ENCODE measurements around the gene TNFRSF4.

The TNFRSF4 gene

GRCh38 chr1:1215080-1215676 lies 1.2 kb upstream of the TNFRSF4 start:
- H3K27ac ChIP-seq = no peak overlapping the region
- DNase-seq (ENCODE audit: low read depth, low spot score) = no peak
- H3K9me3 ChIP-seq (ENCODE audit: low read depth, low read length) = no peaks in the 10 kb centered on the region
- H3K9ac ChIP-seq (ENCODE audit: insufficient read length) = no peak overlapping the region
- TF ChIP-seq EZH2 (IDR thresholded peaks at IDR 0.05) (no peak), POLR2AphosphoS5 (IDR thresholded peaks at IDR 0.05; ENCODE audit: borderline replicate concordance, low read depth, low read length) (no peak), FOXP2 (optimal IDR thresholded peaks at IDR 0.05; ENCODE audit: control extremely low read depth, extremely low read length, insufficient read depth) (no peak)
- peaks cover 6% of the 10 kb centered on the region; the same call in 1 of the 2 replicates for H3K36me3 ChIP-seq (ENCODE audit: insufficient read depth, low read length)
- no peak overlapping the region for H3K4me3 ChIP-seq

DNA sequence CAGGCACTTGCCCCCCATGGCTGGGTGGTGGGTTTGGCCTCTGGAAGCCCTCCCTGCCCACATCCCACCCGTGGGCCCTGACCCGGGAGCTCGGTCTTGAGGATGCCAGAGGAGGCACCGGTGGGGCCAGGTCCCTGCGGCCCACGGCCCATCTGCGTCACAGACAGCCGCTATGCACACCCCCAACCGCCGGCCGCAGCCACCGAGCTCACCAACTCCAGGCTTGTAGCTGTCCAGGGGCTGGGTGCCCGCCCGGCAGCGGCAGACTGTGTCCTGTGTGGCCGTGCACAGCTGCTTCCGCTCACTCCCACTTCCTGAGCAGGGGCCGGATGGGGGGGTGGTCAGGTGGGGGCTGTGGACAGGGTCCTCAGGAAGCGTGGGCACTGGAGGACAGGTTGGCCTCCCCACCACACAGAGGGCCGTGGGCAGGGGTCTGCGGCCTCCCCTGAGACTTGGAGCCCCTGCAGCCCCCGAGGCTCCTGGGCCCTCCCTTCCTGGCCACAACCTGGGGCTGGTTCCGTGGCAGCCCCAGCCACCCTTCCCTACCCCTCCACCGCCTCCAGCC lies 1.1 kb downstream of the TNFRSF4 start:
- TF ChIP-seq EZH2 (IDR thresholded peaks at IDR 0.05) (no peak), FOXP2 (optimal IDR thresholded peaks at IDR 0.05; ENCODE audit: control extremely low read depth, extremely low read length, insufficient read depth) (no peak)
- peaks cover 6% of the 10 kb centered on the region; the same call in 1 of the 2 replicates for H3K36me3 ChIP-seq (ENCODE audit: insufficient read depth, low read length)
- no peak overlapping the region for H3K27ac ChIP-seq
- H3K9ac ChIP-seq (ENCODE audit: insufficient read length) = no peak overlapping the region
- H3K4me3 ChIP-seq = no peak overlapping the region
- no peak for DNase-seq (ENCODE audit: low read depth, low spot score)
- no peaks in the 10 kb centered on the region for H3K9me3 ChIP-seq (ENCODE audit: low read depth, low read length)

- H3K4me3 ChIP-seq = no peak overlapping the region
- H3K9ac ChIP-seq (ENCODE audit: insufficient read length) = no peak overlapping the region
- no peaks in the 10 kb centered on the region for H3K9me3 ChIP-seq (ENCODE audit: low read depth, low read length)
- H3K36me3 ChIP-seq (ENCODE audit: insufficient read depth, low read length) = peaks cover 3% of the 10 kb centered on the region; the same call in 1 of the 2 replicates
- no peak for TF ChIP-seq FOXP2 (optimal IDR thresholded peaks at IDR 0.05; ENCODE audit: control extremely low read depth, extremely low read length, insufficient read depth)
- no peak for TF ChIP-seq EZH2 (IDR thresholded peaks at IDR 0.05)
- TF ChIP-seq POLR2AphosphoS5 (IDR thresholded peaks at IDR 0.05; ENCODE audit: borderline replicate concordance, low read depth, low read length) = no peak
- H3K27ac ChIP-seq = no peak overlapping the region
- no peak for DNase-seq (ENCODE audit: low read depth, low spot score)
Observed at GRCh38 chr1:1211541-1212441, 2.2 kb downstream of the TNFRSF4 start.

- H3K27ac ChIP-seq = no peak overlapping the region
- no peaks in the 10 kb centered on the region for H3K9me3 ChIP-seq (ENCODE audit: low read depth, low read length)
- DNase-seq (ENCODE audit: low read depth, low spot score) = no peak
- TF ChIP-seq POLR2AphosphoS5 (IDR thresholded peaks at IDR 0.05; ENCODE audit: borderline replicate concordance, low read depth, low read length) (no peak), FOXP2 (optimal IDR thresholded peaks at IDR 0.05; ENCODE audit: control extremely low read depth, extremely low read length, insufficient read depth) (no peak), EZH2 (IDR thresholded peaks at IDR 0.05) (no peak)
- no peaks in the 10 kb centered on the region for H3K36me3 ChIP-seq (ENCODE audit: insufficient read depth, low read length)
- H3K4me3 ChIP-seq = no peak overlapping the region
- no peak overlapping the region for H3K9ac ChIP-seq (ENCODE audit: insufficient read length)
Observed at GRCh38 chr1:1210726-1211540, 3.0 kb downstream of the TNFRSF4 start.

DNA sequence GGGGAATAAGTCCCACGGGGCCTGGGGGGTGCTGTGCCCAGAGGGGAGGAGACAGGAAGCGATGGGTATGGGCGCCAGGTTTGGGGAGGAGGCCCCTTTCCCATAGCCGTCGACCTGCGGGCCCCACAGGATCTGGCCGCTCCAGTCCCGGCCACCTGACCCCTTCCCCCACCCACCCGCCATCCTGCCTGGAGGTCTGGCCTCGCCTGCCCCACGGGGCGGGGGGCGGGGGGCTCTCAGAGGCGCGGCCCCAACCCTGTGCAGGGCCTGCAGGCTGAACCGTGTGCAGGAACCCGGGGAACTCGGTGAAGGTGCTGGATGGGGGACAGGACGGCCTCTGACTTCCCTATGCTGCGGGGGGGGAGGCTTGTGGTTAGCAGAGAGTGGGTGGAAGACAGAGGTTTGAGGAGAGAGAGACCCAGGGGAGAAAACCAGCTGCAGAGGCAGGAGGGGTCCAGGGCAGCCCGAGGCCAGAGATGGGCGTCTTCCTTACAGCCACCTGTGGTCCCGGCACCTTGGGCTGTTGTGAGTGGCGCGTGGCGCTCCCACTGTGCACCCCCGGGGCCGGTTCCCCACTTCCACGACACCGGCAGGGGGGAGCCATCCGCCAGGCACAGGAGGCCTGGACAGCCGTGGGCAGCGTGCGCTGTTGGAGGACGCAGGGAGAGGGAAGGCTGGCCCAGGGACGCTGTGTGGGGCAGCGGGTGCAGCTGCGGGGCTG lies 5.1 kb downstream of the TNFRSF4 start:
- no peak overlapping the region for H3K27ac ChIP-seq
- H3K9me3 ChIP-seq (ENCODE audit: low read depth, low read length) = no peaks in the 10 kb centered on the region
- no peak for TF ChIP-seq POLR2AphosphoS5 (IDR thresholded peaks at IDR 0.05; ENCODE audit: borderline replicate concordance, low read depth, low read length)
- no peak for TF ChIP-seq EZH2 (IDR thresholded peaks at IDR 0.05)
- TF ChIP-seq FOXP2 (optimal IDR thresholded peaks at IDR 0.05; ENCODE audit: control extremely low read depth, extremely low read length, insufficient read depth) = no peak
- H3K36me3 ChIP-seq (ENCODE audit: insufficient read depth, low read length) = no peaks in the 10 kb centered on the region
- no peak overlapping the region for H3K9ac ChIP-seq (ENCODE audit: insufficient read length)
- no peak for DNase-seq (ENCODE audit: low read depth, low spot score)
- H3K4me3 ChIP-seq = no peak overlapping the region

DNA sequence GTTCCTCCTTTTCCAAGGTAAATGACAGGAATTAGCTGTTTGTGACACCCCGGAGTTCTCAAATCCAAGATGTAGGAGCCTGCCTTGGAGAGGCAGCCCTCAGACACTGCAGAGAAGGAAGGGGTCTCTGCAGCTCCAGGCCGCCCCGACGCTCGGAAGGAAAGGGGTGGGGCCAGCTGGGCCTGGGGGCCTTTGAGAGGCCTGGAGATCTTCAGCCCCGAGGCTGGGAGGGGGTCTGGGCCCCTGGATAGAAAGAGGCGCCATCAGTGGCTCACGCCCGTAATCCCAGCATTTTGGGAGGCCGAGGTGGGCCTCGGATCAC lies 6.4 kb downstream of the TNFRSF4 start:
- no peak overlapping the region for H3K4me3 ChIP-seq
- H3K9me3 ChIP-seq (ENCODE audit: low read depth, low read length) = no peaks in the 10 kb centered on the region
- H3K9ac ChIP-seq (ENCODE audit: insufficient read length) = no peak overlapping the region
- TF ChIP-seq POLR2AphosphoS5 (IDR thresholded peaks at IDR 0.05; ENCODE audit: borderline replicate concordance, low read depth, low read length) (no peak), FOXP2 (optimal IDR thresholded peaks at IDR 0.05; ENCODE audit: control extremely low read depth, extremely low read length, insufficient read depth) (no peak), EZH2 (IDR thresholded peaks at IDR 0.05) (no peak)
- no peak for DNase-seq (ENCODE audit: low read depth, low spot score)
- H3K27ac ChIP-seq = no peak overlapping the region
- no peaks in the 10 kb centered on the region for H3K36me3 ChIP-seq (ENCODE audit: insufficient read depth, low read length)

GRCh38 chr1:1206966-1207531 lies 6.9 kb downstream of the TNFRSF4 start:
- Histone ChIP-seq H3K4me3 (no peak overlapping the region), H3K36me3 (ENCODE audit: insufficient read depth, low read length) (no peaks in the 10 kb centered on the region), H3K9ac (ENCODE audit: insufficient read length) (no peak overlapping the region), H3K27ac (no peak overlapping the region), H3K9me3 (ENCODE audit: low read depth, low read length) (no peaks in the 10 kb centered on the region)
- TF ChIP-seq EZH2 (IDR thresholded peaks at IDR 0.05) = no peak
- DNase-seq (ENCODE audit: low read depth, low spot score) = no peak

Measured in SK-N-MC (cell line).